GM12865 (cell line): ENCODE data around the gene PPIP5K1.
A peak's percentile ranks its signal among the peaks of the same experiment; 100 is the strongest.
"Not testable (repeated sequence)": the region's sequence is repeated elsewhere in the genome, so short reads cannot be mapped to it uniquely, and the experiment has no call there.

Source experiments
- DNase-seq: peaks from one replicate; pipeline ENCODE4 v3.0.0; 2010; ENCODE audit warnings: low read depth
- H3K4me3 ChIP-seq: 2 replicates; pipeline ENCODE4 v1.5.1; 2011; ENCODE audit warnings: mild to moderate bottlenecking, low read depth, low read length, control low read depth
- CTCF ChIP-seq: IDR thresholded peaks from 2 replicates; pipeline ENCODE4 v1.5.1; 2011; ENCODE audit warnings: low read length, control low read depth, low read depth, inconsistent platforms; ENCODE audit not compliant: insufficient read depth; ENCODE audit errors: missing control alignments

The PPIP5K1 gene

GRCh38 chr15:43589778-43590466, at the start of gene PPIP5K1:
Gene PPIP5K1, minus strand, starts transcription at chr15:43590208. Its CDS starts 5,704 bp downstream, at chr15:43584504.
- not testable (repeated sequence) for DNase-seq, H3K4me3 ChIP-seq

DNA sequence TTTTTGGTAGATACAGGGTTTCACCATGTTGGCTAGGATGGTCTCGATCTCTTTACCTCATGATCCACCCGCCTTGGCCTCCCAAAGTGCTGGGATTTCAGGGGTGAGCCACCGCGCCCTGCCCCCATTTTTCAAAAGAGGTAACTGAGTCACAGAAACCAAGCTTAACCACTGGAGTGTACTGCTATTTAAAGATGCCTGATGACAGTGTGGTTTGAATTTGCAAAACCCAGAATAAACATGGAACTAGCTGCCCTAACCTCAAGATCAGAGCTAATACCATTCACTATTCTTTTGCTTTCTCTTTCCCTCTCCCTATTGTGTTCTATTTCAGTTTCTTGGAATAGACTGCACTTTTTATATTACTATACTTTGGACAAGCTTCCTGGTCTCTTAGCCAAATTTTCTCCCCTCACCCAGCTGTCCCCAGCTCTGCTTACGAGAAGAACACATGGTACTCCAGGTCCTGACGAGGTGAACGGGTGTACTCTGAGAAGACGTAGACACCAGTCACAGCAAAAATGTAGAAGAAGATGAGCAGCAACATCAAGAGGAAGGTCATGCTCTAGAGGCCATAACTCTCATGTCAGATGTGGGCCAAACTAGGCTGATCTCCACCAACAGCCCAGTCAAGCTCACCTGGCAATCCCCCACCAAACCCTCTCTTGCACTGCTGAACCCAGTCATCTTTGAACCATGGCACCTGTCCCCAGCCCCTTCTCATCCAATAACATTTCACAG, 48.6 kb upstream of the PPIP5K1 start:
- H3K4me3 ChIP-seq: peak overlapping the region; percentile 46
- peak; percentile 87 for DNase-seq

DNA sequence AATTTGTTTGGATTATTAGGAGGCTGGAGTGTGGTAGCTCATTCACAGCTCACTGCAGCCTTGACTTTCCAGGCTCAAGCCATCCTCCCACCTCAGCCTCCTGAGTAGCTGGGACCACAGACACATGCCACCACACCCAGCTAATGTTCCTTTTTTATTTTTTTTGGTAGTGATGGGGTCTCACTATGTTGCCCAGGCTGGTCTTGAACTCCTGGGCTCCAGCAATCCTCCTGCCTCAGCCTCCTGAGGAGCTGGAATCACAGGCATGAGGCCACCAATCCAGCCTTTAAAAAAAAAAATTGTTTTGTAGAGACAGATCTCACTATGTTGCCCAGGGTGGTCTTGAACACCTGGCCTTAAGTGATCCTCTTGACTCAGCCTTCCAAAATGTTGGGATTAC, 36.9 kb upstream of the PPIP5K1 start:
- DNase-seq, H3K4me3 ChIP-seq: not testable (repeated sequence)

GRCh38 chr15:43625106-43625505, 35.1 kb upstream of the PPIP5K1 start:
- no peak for DNase-seq
- H3K4me3 ChIP-seq: no peak overlapping the region
- no peak for TF ChIP-seq CTCF

GRCh38 chr15:43622068-43622799, 32.2 kb upstream of the PPIP5K1 start:
- not testable (repeated sequence) for H3K4me3 ChIP-seq, DNase-seq

DNA sequence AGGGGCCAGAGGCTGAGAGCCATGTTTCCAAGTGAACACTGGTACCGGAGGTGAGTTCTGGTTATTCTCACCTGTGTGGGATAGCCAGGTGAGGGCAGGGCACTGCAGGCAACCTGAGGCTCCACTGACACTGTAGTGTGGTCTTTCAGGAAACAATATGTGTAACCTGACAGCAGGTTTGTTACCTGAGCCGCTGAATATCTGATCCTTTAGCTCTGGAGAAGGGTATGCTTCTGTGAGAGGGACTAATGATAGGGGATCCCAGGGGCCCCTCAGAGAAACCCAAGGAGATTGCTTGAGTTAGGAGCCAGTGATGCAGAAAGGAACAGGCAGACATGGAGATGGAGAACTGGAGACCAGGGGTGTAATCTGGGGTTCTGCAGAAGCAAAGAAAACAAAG, 28.7 kb upstream of the PPIP5K1 start, which contains the start of gene STRC:
Gene STRC (minus strand): TSS at position 101 of the 400 bp plus-strand sequence. CDS start 78 bp downstream, at position 23.
- H3K4me3 ChIP-seq, DNase-seq: not testable (repeated sequence)

- not testable (repeated sequence) for DNase-seq
Measured at GRCh38 chr15:43617750-43618149, 27.7 kb upstream of the PPIP5K1 start.

GRCh38 chr15:43602233-43602632, 12.2 kb upstream of the PPIP5K1 start:
- H3K4me3 ChIP-seq, DNase-seq: not testable (repeated sequence)

More at GRCh38 chr15:43617750-43618149, 27.7 kb upstream of the PPIP5K1 start:
- H3K4me3 ChIP-seq: not testable (repeated sequence)

- H3K4me3 ChIP-seq, DNase-seq: not testable (repeated sequence)
Measured at GRCh38 chr15:43600200-43600599, 10.2 kb upstream of the PPIP5K1 start.

GRCh38 chr15:43599131-43599530, 9.1 kb upstream of the PPIP5K1 start:
- H3K4me3 ChIP-seq: not testable (repeated sequence)

DNA sequence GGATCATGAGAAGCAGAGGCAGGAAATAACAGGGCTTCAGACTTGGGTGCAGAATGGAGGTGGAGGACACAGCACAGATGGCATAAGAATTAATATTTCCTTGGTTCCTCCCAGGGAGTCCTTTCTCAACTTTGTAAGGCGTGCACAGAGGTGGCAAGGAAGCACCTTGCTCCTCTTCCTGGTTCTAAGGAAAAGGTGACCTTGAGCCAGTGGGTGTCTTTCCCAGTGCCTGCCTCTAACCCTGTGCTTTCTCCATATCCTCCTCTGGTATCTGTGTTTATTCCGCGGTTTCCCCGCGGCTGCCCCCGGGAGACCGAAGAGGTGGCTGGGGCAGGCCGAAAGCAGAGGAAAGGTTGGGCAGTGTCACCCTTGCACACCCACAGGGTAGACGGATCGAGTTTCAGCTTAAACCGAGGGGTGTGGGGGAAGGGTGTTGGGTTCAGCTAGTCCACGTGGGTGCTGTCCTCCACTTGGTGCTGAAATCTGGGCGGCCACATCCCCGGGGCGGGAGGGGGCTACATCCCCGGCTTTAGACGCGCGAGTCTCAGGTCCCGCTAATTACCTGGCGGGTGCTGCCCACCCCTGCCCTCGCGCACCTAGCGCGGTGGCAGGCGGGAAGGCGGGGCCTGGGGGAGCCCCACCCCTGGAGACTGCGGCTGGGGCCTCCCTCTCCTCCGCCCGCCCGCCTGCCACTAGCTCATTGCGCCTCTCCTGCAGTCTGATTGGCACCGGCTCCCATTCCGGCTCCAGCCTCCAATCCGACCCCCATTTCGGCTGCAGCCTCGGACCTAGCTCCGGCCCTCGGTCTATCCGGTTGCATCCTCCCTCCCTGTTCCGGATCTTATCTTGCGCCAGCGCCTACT, 3.6 kb upstream of the PPIP5K1 start, which contains the start of gene CKMT1B:
Gene CKMT1B (plus strand): TSS at position 700 of the 863 bp plus-strand sequence. CDS start 192 bp downstream, outside the sequence.
- H3K4me3 ChIP-seq, DNase-seq: not testable (repeated sequence)

More at GRCh38 chr15:43599131-43599530, 9.1 kb upstream of the PPIP5K1 start:
- DNase-seq: not testable (repeated sequence)

- not testable (repeated sequence) for DNase-seq, H3K4me3 ChIP-seq
Measured at GRCh38 chr15:43592841-43593240, 2.8 kb upstream of the PPIP5K1 start.

GRCh38 chr15:43574607-43575006, 15.4 kb downstream of the PPIP5K1 start:
- not testable (repeated sequence) for H3K4me3 ChIP-seq, DNase-seq

- not testable (repeated sequence) for H3K4me3 ChIP-seq, DNase-seq
Measured at GRCh38 chr15:43566615-43567014, 23.4 kb downstream of the PPIP5K1 start.

- H3K4me3 ChIP-seq, DNase-seq: not testable (repeated sequence)
Measured at GRCh38 chr15:43563793-43564192, 26.2 kb downstream of the PPIP5K1 start.

- H3K4me3 ChIP-seq: not testable (repeated sequence)
Measured at GRCh38 chr15:43562753-43563152, 27.3 kb downstream of the PPIP5K1 start.

More at GRCh38 chr15:43562753-43563152, 27.3 kb downstream of the PPIP5K1 start:
- DNase-seq: not testable (repeated sequence)
